K562 (cell line): Measurements from ENCODE around the gene ARAP1. TPM values are rescaled to one million over a fixed set of nuclear protein-coding genes. Genes with fewer than 3 reads are reported as not detected.

Experiments used
- DMBX1 ChIP-seq: fragments of 250-450 bp; sonication (Bioruptor Pico); IDR thresholded peaks from 2 replicates; pipeline ENCODE4 v1.8.0; 2022; ENCODE audit warnings: inconsistent platforms, mild to moderate bottlenecking, moderate library complexity, borderline replicate concordance
- E4F1 ChIP-seq: fragments of 250-450 bp; sonication (Bioruptor Pico); IDR thresholded peaks from 2 replicates; pipeline ENCODE4 v1.5.0; 2021; ENCODE audit warnings: mild to moderate bottlenecking, borderline replicate concordance
- ELF4 ChIP-seq: fragments of 450-650 bp; formaldehyde crosslinking; IDR thresholded peaks from 2 replicates; pipeline ENCODE4 v1.4.0; 2022; ENCODE audit warnings: missing genetic modification characterization
- FUS ChIP-seq: fragments of 200-400 bp; formaldehyde crosslinking; optimal IDR thresholded peaks from 2 replicates; pipeline ENCODE3; 2017; ENCODE audit warnings: low read depth, low read length
- KAT7 ChIP-seq: sonication (generic); formaldehyde crosslinking; IDR thresholded peaks from 2 replicates; pipeline ENCODE4 v1.8.0; 2022; ENCODE audit warnings: missing genetic modification reagents, mild to moderate bottlenecking, borderline replicate concordance
- LARP7 ChIP-seq: fragments of 450-650 bp; IDR thresholded peaks from 2 replicates; pipeline ENCODE4 v1.6.1; 2016
- MEF2D ChIP-seq: conservative IDR thresholded peaks from 2 replicates; pipeline ENCODE4 v1.6.1; 2016; ENCODE audit warnings: low read depth, missing genetic modification characterization, missing compliant biosample characterization
- NR4A1 ChIP-seq, 2 experiments: fragments of 250-450 bp in 1 of 2; fragments of 450-650 bp in 1 of 2; sonication (Bioruptor Pico) in 1 of 2; IDR thresholded peaks; 2 replicates each; pipeline versions ENCODE4 v1.4.0 to v1.6.1; 2016 to 2020; ENCODE audit warnings: mild to moderate bottlenecking in 2 of 2, missing compliant biosample characterization in 1 of 2, missing genetic modification characterization in 1 of 2, moderate library complexity in 1 of 2
- PHF20 ChIP-seq: fragments of 450-650 bp; IDR thresholded peaks from 2 replicates; pipeline ENCODE4 v1.6.1; 2018; ENCODE audit not compliant: partially characterized antibody
- PKNOX1 ChIP-seq: fragments of 450-650 bp; IDR thresholded peaks from 2 replicates; pipeline ENCODE4 v1.6.1; 2016
- RREB1 ChIP-seq: fragments of 250-450 bp; sonication (Bioruptor Pico); IDR thresholded peaks from 2 replicates; pipeline ENCODE4 v1.4.0; 2020
- TCFL5 ChIP-seq: fragments of 250-450 bp; sonication (Bioruptor Pico); conservative IDR thresholded peaks from 2 replicates; pipeline ENCODE4 v1.6.1; 2021; ENCODE audit warnings: mild to moderate bottlenecking, moderate library complexity, matching md5 sums
- USF2 ChIP-seq: sonication (generic); formaldehyde crosslinking; IDR thresholded peaks from 2 replicates; pipeline ENCODE4 v1.5.0; 2020; ENCODE audit warnings: missing genetic modification reagents
- ZNF395 ChIP-seq: fragments of 200-800 bp; sonication (Bioruptor generic); IDR thresholded peaks from 2 replicates; pipeline ENCODE4 v1.6.1; 2017; ENCODE audit warnings: missing genetic modification characterization, missing compliant biosample characterization
- polyA plus RNA-seq, 8 experiments: library from polyadenylated mRNA; depleted of rRNA in 4 of 8; stranded (reverse) in 5 of 8; unstranded in 3 of 8; fragments of >200 nt; fragmentation: Nextera tagmentation in 2 of 8; fragmentation: Illumina TruSeq in 1 of 8; extraction: Ambion mirVana in 2 of 8; extraction: Trizol in 1 of 8; gene quantifications; 2 replicates each; pipeline versions ENCODE4 v1.2.1 to v1.2.3, GENCODE V29; 2011 to 2014; ENCODE audit warnings: inconsistent platforms in 1 of 8, missing spikeins in 1 of 8
- total RNA-seq, 7 experiments: library from RNA; depleted of rRNA in 6 of 7; stranded (reverse); fragments of >200 nt in 6 of 7; fragmentation: Illumina TruSeq in 2 of 7; extraction: Trizol in 2 of 7; gene quantifications; 2 replicates each; pipeline versions ENCODE4 v1.2.1 to v1.2.3, GENCODE V29; 2011 to 2021; ENCODE audit warnings: low replicate concordance in 1 of 7

The ARAP1 gene
- total and polyA plus RNA-seq, 9 of the 15 experiments (the other 6 are each of a cell fraction or from before 2014, with no cell fraction given): 0.23 to 67.0 (median 24.6) TPM

GRCh38 chr11:72752088-72752914 lies at the start of gene ARAP1 (continued):
- TF ChIP-seq DMBX1 (CRISPR knock-in tag) (no peak), MEF2D (tag) (no peak), USF2 (CRISPR knock-in tag) (peak; percentile 97), TCFL5 (CRISPR knock-in tag) (no peak), LARP7 (no peak), NR4A1 (CRISPR knock-in tag; IDR thresholded peaks at IDR 0.05) (0 out of 2 replicates have a peak, but pooled peaks have one; percentile 23), NR4A1 (tag; IDR thresholded peaks at IDR 0.05) (0 out of 2 replicates have a peak, but pooled peaks have one; percentile 50), PKNOX1 (peak; percentile 56), ELF4 (CRISPR knock-in tag) (0 out of 2 replicates have a peak, but pooled peaks have one; percentile 7), ZNF395 (no peak; the same call in 1 of the 2 replicates), PHF20 (peak; percentile 66), E4F1 (CRISPR knock-in tag) (0 out of 2 replicates have a peak, but pooled peaks have one; percentile 30), RREB1 (CRISPR knock-in tag) (no peak), FUS (no peak), KAT7 (CRISPR knock-in tag) (0 out of 2 replicates have a peak, but pooled peaks have one; percentile 53)
